ENCODE results near the gene HCFC1. TPM values are rescaled to one million over a fixed set of nuclear protein-coding genes. Genes with fewer than 3 reads are reported as not detected.

HCFC1 gene
- total RNA-seq, 1 experiment from 2014 or later: 79.9 TPM

GRCh38 chrX:153927672-153927921 is 44.0 kb downstream of the HCFC1 start:
- H3K36me3 ChIP-seq (ENCODE audit: low read depth): no peaks in the 10 kb centered on the region
- peak overlapping the region; percentile 80 for H2AFZ ChIP-seq
- ChIA-PET CTCF (interaction anchor here (0.8 to 1.0 kb wide), 3 partner anchors 12 to 811 kb away, joined by 3 to 8 read pairs (median 3); no protein-coding TSS in a partner anchor), POLR2A (ENCODE audit: unreplicated experiment) (interaction anchor here (0.7 kb wide), 1 partner anchor 8 kb away, joined by 5 read pairs; no protein-coding TSS in a partner anchor)
- peaks cover 18% of the 10 kb centered on the region; the same call in 1 of the 2 replicates for H3F3A ChIP-seq (ENCODE audit: insufficient read depth, low read depth)
- intact Hi-C loops (cut with micrococcal nuclease; ENCODE audit: unreplicated experiment): no loop called here
- H4K20me1 ChIP-seq (ENCODE audit: insufficient read depth): no peaks in the 10 kb centered on the region
- TF ChIP-seq EZH2 (IDR thresholded peaks at IDR 0.05; ENCODE audit: low read depth) (no peak), CTCF (conservative IDR thresholded peaks at IDR 0.05) (no peak)
- no peaks in the 10 kb centered on the region for H3K9me2 ChIP-seq (ENCODE audit: insufficient read depth)
- peak overlapping the region; percentile 98 for H3K4me2 ChIP-seq
- peaks cover 3% of the 10 kb centered on the region for H3K79me2 ChIP-seq (ENCODE audit: low read depth)
- H3K4me1 ChIP-seq (replicated peaks; ENCODE audit: insufficient read depth): peaks cover 17% of the 10 kb centered on the region; the same call in 1 of the 2 replicates
- no peaks in the 10 kb centered on the region for H3K27me3 ChIP-seq (ENCODE audit: insufficient read depth, low read depth)
- no peaks in the 10 kb centered on the region for H3K9me3 ChIP-seq (ENCODE audit: insufficient read depth, low read depth)
- peak overlapping the region; percentile 86 for H3K4me3 ChIP-seq
- no peak for DNase-seq
- peak overlapping the region; percentile 86 for H3K27ac ChIP-seq
- TSS peak; percentile 47 for BruUV-seq (replicated peaks)

GRCh38 chrX:153926858-153927671 is 44.6 kb downstream of the HCFC1 start:
- ChIA-PET POLR2A (ENCODE audit: unreplicated experiment) (interaction anchor here (0.7 kb wide), 2 partner anchors 9 kb away, joined by 5 read pairs; no protein-coding TSS in a partner anchor), CTCF (interaction anchor here (0.8 to 1.0 kb wide), 3 partner anchors 15 to 811 kb away, joined by 3 to 8 read pairs (median 6); no protein-coding TSS in a partner anchor)
- Histone ChIP-seq H3K4me2 (peak overlapping the region; percentile 98), H3K36me3 (ENCODE audit: low read depth) (no peaks in the 10 kb centered on the region), H3K9me2 (ENCODE audit: insufficient read depth) (no peaks in the 10 kb centered on the region), H3K4me1 (replicated peaks; ENCODE audit: insufficient read depth) (peaks cover 17% of the 10 kb centered on the region; the same call in 1 of the 2 replicates), H3K27ac (peak overlapping the region; percentile 86), H3K27me3 (ENCODE audit: insufficient read depth, low read depth) (no peaks in the 10 kb centered on the region), H4K20me1 (ENCODE audit: insufficient read depth) (no peaks in the 10 kb centered on the region), H2AFZ (peak overlapping the region; percentile 80), H3K4me3 (peak overlapping the region; percentile 86), H3K79me2 (ENCODE audit: low read depth) (no peaks in the 10 kb centered on the region), H3K9me3 (ENCODE audit: insufficient read depth, low read depth) (no peaks in the 10 kb centered on the region), H3F3A (ENCODE audit: insufficient read depth, low read depth) (peaks cover 18% of the 10 kb centered on the region; the same call in 1 of the 2 replicates)
- peak in 1 of 2 experiments; percentile 41 for DNase-seq
- TF ChIP-seq EZH2 (IDR thresholded peaks at IDR 0.05; ENCODE audit: low read depth) (no peak), CTCF (conservative IDR thresholded peaks at IDR 0.05) (no peak)
- intact Hi-C loops (cut with micrococcal nuclease; ENCODE audit: unreplicated experiment): no loop called here
- no TSS peak for BruUV-seq (replicated peaks)

GRCh38 chrX:153926552-153926857 is 45.1 kb downstream of the HCFC1 start:
- Histone ChIP-seq H3K27ac (0 out of 2 replicates have a peak overlapping the region, but pooled peaks have one; percentile 86), H3K9me3 (ENCODE audit: insufficient read depth, low read depth) (no peaks in the 10 kb centered on the region), H3K4me3 (peak overlapping the region; percentile 86; the same call in 1 of the 2 replicates), H3F3A (ENCODE audit: insufficient read depth, low read depth) (peaks cover 18% of the 10 kb centered on the region; the same call in 1 of the 2 replicates), H3K4me1 (replicated peaks; ENCODE audit: insufficient read depth) (peaks cover 17% of the 10 kb centered on the region; the same call in 1 of the 2 replicates), H3K79me2 (ENCODE audit: low read depth) (no peaks in the 10 kb centered on the region), H4K20me1 (ENCODE audit: insufficient read depth) (no peaks in the 10 kb centered on the region), H3K4me2 (peak overlapping the region; percentile 98), H3K27me3 (ENCODE audit: insufficient read depth, low read depth) (no peaks in the 10 kb centered on the region), H3K36me3 (ENCODE audit: low read depth) (no peaks in the 10 kb centered on the region), H3K9me2 (ENCODE audit: insufficient read depth) (no peaks in the 10 kb centered on the region), H2AFZ (no peak overlapping the region)
- no TSS peak for BruUV-seq (replicated peaks)
- intact Hi-C loops (cut with micrococcal nuclease; ENCODE audit: unreplicated experiment): no loop called here
- ChIA-PET CTCF (interaction anchor here (0.9 kb wide), 1 partner anchor 15 kb away, joined by 6 read pairs; no protein-coding TSS in a partner anchor), POLR2A (ENCODE audit: unreplicated experiment) (interaction anchor here (0.6 to 0.7 kb wide), 2 partner anchors 9 to 133 kb away, joined by 4 to 5 read pairs; no protein-coding TSS in a partner anchor)
- no peak for TF ChIP-seq CTCF (conservative IDR thresholded peaks at IDR 0.05)
- TF ChIP-seq EZH2 (IDR thresholded peaks at IDR 0.05; ENCODE audit: low read depth): no peak
- DNase-seq: no peak
